Esophagus muscularis mucosa (tissue), 2 donors: ENCODE measurements around the gene PC.

ENCODE experiments used
- POLR2A ChIP-seq: fragments of 450-650 bp; IDR thresholded peaks from one replicate; pipeline ENCODE4 v1.6.1; 2017; ENCODE audit warnings: antibody characterized with exemption, moderate library complexity, mild to moderate bottlenecking, low read depth
- POLR2AphosphoS5 ChIP-seq, 2 donors: sonication (generic); formaldehyde crosslinking; IDR thresholded peaks; one replicate each; pipeline ENCODE4 v1.6.1; 2017; ENCODE audit warnings: antibody characterized with exemption in 2 of 2

DNA sequence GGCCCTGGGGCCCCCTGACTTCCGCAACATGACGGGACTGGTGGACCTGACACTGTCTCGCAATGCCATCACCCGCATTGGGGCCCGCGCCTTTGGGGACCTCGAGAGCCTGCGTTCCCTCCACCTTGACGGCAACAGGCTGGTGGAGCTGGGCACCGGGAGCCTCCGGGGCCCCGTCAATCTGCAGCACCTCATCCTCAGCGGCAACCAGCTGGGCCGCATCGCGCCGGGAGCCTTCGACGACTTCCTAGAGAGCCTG is 100.3 kb downstream of the PC start:
- no peak for TF ChIP-seq POLR2A
- TF ChIP-seq POLR2AphosphoS5 (IDR thresholded peaks at IDR 0.05), result no peak
